ENCODE results near the gene GSDMA.

Gene GSDMA

GRCh38 chr17:40019140-40019991, 56.6 kb downstream of the GSDMA start:
- no peak for DNase-seq

- DNase-seq, result no peak
Observed at GRCh38 chr17:40020146-40020545, 57.3 kb downstream of the GSDMA start.

GRCh38 chr17:40021451-40021971, 58.7 kb downstream of the GSDMA start:
- DNase-seq, result no peak

- no peak for DNase-seq
Observed at GRCh38 chr17:40022497-40022896, 59.7 kb downstream of the GSDMA start.

- DNase-seq, result no peak
Observed at GRCh38 chr17:40022961-40023541, 60.2 kb downstream of the GSDMA start.

GRCh38 chr17:40023590-40024292, 60.9 kb downstream of the GSDMA start:
- no peak for DNase-seq

- DNase-seq, result no peak
Observed at GRCh38 chr17:40024901-40025300, 62.1 kb downstream of the GSDMA start.

- no peak for DNase-seq
Observed at GRCh38 chr17:40025559-40025958, 62.8 kb downstream of the GSDMA start.

GRCh38 chr17:40025991-40026815, 63.4 kb downstream of the GSDMA start:
- no peak for DNase-seq

GRCh38 chr17:40026816-40027613, 64.2 kb downstream of the GSDMA start:
- DNase-seq, result peak in 45 of 56 donors; percentile 4 to 72 (median 38)
